Gastroesophageal sphincter (tissue), 3 donors: ENCODE data around the gene UBR4.

ENCODE experiments used
- CTCF ChIP-seq, 4 experiments: fragments of 200-600 bp in 2 of 4; fragments of 450-650 bp in 2 of 4; sonication (generic) in 1 of 4; IDR thresholded peaks; one replicate each; pipeline ENCODE4 v1.5.1; 2017 to 2019; ENCODE audit warnings: antibody characterized with exemption in 4 of 4, mild to moderate bottlenecking in 2 of 4, moderate library complexity in 2 of 4
- EP300 ChIP-seq: sonication (generic); formaldehyde crosslinking; IDR thresholded peaks from one replicate; pipeline ENCODE4 v1.6.1; 2017; ENCODE audit warnings: antibody characterized with exemption, mild to moderate bottlenecking
- POLR2A ChIP-seq, 2 donors: fragments of 450-650 bp; IDR thresholded peaks; one replicate each; pipeline ENCODE4 v1.6.1; 2017; ENCODE audit warnings: antibody characterized with exemption in 2 of 2, mild to moderate bottlenecking in 2 of 2, moderate library complexity in 1 of 2
- POLR2AphosphoS5 ChIP-seq: sonication (generic); formaldehyde crosslinking; IDR thresholded peaks from one replicate; pipeline ENCODE4 v1.6.1; 2017; ENCODE audit warnings: antibody characterized with exemption

- TF ChIP-seq POLR2AphosphoS5 (no peak), CTCF (IDR thresholded peaks at IDR 0.05) (no peak), POLR2A (IDR thresholded peaks at IDR 0.05) (no peak), EP300 (no peak)
These were observed 4.7 kb downstream of the UBR4 start for GRCh38 chr1:19205403-19205802.
